ENCODE results near the gene LRRC63.

- no peak for TF ChIP-seq CTCF (IDR thresholded peaks at IDR 0.05)
- no peak for TF ChIP-seq POLR2A (IDR thresholded peaks at IDR 0.05)
These were observed 8.8 kb upstream of the LRRC63 start for GRCh38 chr13:46202966-46203365.

All from thyroid gland (tissue), 4 donors.